Fibroblast of lung (primary cell): ENCODE data around the gene PJVK. TPM values are rescaled to one million over a fixed set of nuclear protein-coding genes. Genes with fewer than 3 reads are reported as not detected.
A peak's percentile ranks its signal among the peaks of the same experiment; 100 is the strongest.

Experiments
- DNase-seq, 2 donors: peaks; one replicate each; pipeline versions ENCODE4 v3.0.0 to v3.0.0-alpha.2; 2010; ENCODE audit warnings: low read depth in 2 of 2
- H2AFZ ChIP-seq: 2 replicates; pipeline ENCODE4 v1.5.1; 2012; ENCODE audit warnings: low read length, control low read depth, inconsistent platforms
- H3K27ac ChIP-seq: 2 replicates; pipeline ENCODE4 v1.5.1; 2011; ENCODE audit warnings: low read length, control low read depth; ENCODE audit not compliant: insufficient read depth
- H3K27me3 ChIP-seq: 2 replicates; pipeline ENCODE4 v1.5.1; 2011; ENCODE audit warnings: mild to moderate bottlenecking, low read length; ENCODE audit not compliant: control insufficient read depth, insufficient read depth
- H3K36me3 ChIP-seq: 2 replicates; pipeline ENCODE4 v1.5.1; 2011; ENCODE audit warnings: low read length; ENCODE audit not compliant: control insufficient read depth, insufficient read depth
- H3K4me1 ChIP-seq: 2 replicates; pipeline ENCODE4 v1.5.1; 2011; ENCODE audit warnings: low read length; ENCODE audit not compliant: control insufficient read depth, insufficient read depth; ENCODE audit errors: extremely low read depth
- H3K4me2 ChIP-seq: 2 replicates; pipeline ENCODE4 v1.5.1; 2011; ENCODE audit warnings: low read length, control low read depth; ENCODE audit not compliant: insufficient read depth; ENCODE audit errors: extremely low read depth
- H3K4me3 ChIP-seq, 4 experiments: fragments of 200-600 bp in 1 of 4; sonication (generic) in 1 of 4; replicated peaks in 1 of 4; 2 replicates each; pipeline ENCODE4 v1.5.1; 2011 to 2016; ENCODE audit warnings: low read length in 4 of 4, low read depth in 3 of 4, mild to moderate bottlenecking in 3 of 4, control low read depth in 2 of 4, inconsistent platforms in 1 of 4, mixed read lengths in 1 of 4; ENCODE audit not compliant: insufficient read depth in 1 of 4; ENCODE audit errors: control extremely low read depth in 1 of 4
- H3K79me2 ChIP-seq: 2 replicates; pipeline ENCODE4 v1.5.1; 2012; ENCODE audit warnings: mild to moderate bottlenecking, low read length, inconsistent platforms; ENCODE audit not compliant: control insufficient read depth, insufficient read depth
- H3K9ac ChIP-seq: 2 replicates; pipeline ENCODE4 v1.5.1; 2011; ENCODE audit warnings: mild to moderate bottlenecking, low read length, control low read depth; ENCODE audit not compliant: insufficient read depth
- H3K9me3 ChIP-seq: 2 replicates; pipeline ENCODE4 v1.5.1; 2012; ENCODE audit warnings: low read depth, low read length; ENCODE audit not compliant: control insufficient read depth, insufficient read depth
- H4K20me1 ChIP-seq: 2 replicates; pipeline ENCODE4 v1.5.1; 2011; ENCODE audit warnings: low read length; ENCODE audit not compliant: control insufficient read depth, insufficient read depth; ENCODE audit errors: extremely low read depth
- EZH2 ChIP-seq: IDR thresholded peaks from 2 replicates; pipeline ENCODE4 v1.5.1; 2012; ENCODE audit warnings: low read length, control low read depth, mild to moderate bottlenecking; ENCODE audit errors: missing control alignments
- polyA plus RNA-seq, 2 donors: library from polyadenylated mRNA; depleted of rRNA in 1 of 2; stranded (reverse) in 1 of 2; unstranded in 1 of 2; fragments of >200 nt; gene quantifications; 2 replicates each; pipeline ENCODE4 v1.2.1, GENCODE V29; 2011 to 2012; ENCODE audit warnings: missing spikeins in 1 of 2
- total RNA-seq: library from RNA; depleted of rRNA; stranded (reverse); fragments of >200 nt; gene quantifications from 2 replicates; pipeline ENCODE4 v1.2.1, GENCODE V29; 2014
- TF ChIP-seq, protein P1 (sequence below), 2 donors: IDR thresholded peaks in 1 of 2; conservative IDR thresholded peaks in 1 of 2; 1 replicate in 1 of 2; 2 replicates in 1 of 2; pipeline ENCODE4 v1.5.1; 2011 to 2012; ENCODE audit warnings: low read length in 2 of 2, control low read depth in 1 of 2, inconsistent platforms in 1 of 2, low read depth in 1 of 2, mild to moderate bottlenecking in 1 of 2

The PJVK gene
- total and polyA plus RNA-seq, 2 donors (not counting 1 experiment from before 2014, with no cell fraction given) = 1.4 to 4.3 TPM

DNA sequence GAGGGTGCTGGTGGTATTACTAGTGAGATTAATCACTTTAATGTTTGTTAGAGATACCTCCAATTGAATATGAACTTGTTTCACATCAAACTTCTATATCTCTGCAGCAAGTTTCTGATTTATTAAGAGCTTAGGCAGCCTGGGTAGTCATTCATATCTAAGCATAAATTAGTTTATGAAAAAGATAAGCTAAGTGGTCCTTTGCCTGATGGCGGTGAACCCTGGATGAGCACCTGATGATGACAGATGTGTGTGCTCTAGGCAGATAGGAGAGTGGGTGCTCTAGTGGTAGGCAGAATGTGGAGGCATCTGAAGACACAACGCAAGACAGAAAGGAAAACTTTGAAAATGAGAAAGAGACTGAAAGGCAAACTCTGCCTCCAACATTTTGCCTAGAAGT is 22.2 kb downstream of the PJVK start:
- Histone ChIP-seq H3K27me3 (no peaks in the 10 kb centered on the region), H4K20me1 (no peaks in the 10 kb centered on the region), H3K4me3 (no peak overlapping the region), H3K9me3 (no peaks in the 10 kb centered on the region), H3K4me2 (no peak overlapping the region), H3K9ac (no peak overlapping the region), H3K27ac (no peak overlapping the region), H3K79me2 (peaks cover 5% of the 10 kb centered on the region), H3K36me3 (no peaks in the 10 kb centered on the region), H3K4me1 (no peaks in the 10 kb centered on the region), H2AFZ (no peak overlapping the region)
- no peak for DNase-seq
- TF ChIP-seq, protein P1, sequence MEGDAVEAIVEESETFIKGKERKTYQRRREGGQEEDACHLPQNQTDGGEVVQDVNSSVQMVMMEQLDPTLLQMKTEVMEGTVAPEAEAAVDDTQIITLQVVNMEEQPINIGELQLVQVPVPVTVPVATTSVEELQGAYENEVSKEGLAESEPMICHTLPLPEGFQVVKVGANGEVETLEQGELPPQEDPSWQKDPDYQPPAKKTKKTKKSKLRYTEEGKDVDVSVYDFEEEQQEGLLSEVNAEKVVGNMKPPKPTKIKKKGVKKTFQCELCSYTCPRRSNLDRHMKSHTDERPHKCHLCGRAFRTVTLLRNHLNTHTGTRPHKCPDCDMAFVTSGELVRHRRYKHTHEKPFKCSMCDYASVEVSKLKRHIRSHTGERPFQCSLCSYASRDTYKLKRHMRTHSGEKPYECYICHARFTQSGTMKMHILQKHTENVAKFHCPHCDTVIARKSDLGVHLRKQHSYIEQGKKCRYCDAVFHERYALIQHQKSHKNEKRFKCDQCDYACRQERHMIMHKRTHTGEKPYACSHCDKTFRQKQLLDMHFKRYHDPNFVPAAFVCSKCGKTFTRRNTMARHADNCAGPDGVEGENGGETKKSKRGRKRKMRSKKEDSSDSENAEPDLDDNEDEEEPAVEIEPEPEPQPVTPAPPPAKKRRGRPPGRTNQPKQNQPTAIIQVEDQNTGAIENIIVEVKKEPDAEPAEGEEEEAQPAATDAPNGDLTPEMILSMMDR (conservative IDR thresholded peaks at IDR 0.05 in 1 of 2, IDR thresholded peaks at IDR 0.05 in 1 of 2; ENCODE audit: low read depth in 1 of 2, low read length in 2 of 2) = no peak
- TF ChIP-seq EZH2 = no peak

DNA sequence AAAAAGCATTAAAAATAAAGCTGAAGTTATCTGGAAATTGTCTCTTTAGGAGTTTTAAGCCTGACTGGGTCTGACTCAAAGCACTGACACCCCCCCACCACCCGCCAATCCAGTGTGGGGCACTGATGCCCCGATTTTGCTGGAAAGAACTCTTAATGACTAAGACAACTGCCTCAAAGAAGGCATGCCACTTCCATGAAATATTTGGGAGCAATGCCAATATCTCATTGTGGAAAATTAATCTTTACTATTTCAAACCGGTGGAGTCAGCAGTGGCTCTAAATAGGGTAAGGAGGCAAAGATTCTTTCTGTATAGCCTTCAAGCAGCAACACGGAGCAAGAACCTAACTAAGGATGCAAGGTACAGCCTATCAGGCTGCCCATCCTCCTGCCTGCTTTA is 22.8 kb downstream of the PJVK start:
- H4K20me1 ChIP-seq = no peaks in the 10 kb centered on the region
- DNase-seq = peak; percentile 36 to 42
- H2AFZ ChIP-seq = no peak overlapping the region
- H3K27ac ChIP-seq = no peak overlapping the region
- no peak overlapping the region for H3K4me2 ChIP-seq
- H3K27me3 ChIP-seq = no peaks in the 10 kb centered on the region
- peaks cover 5% of the 10 kb centered on the region for H3K79me2 ChIP-seq
- H3K36me3 ChIP-seq = no peaks in the 10 kb centered on the region
- H3K4me3 ChIP-seq = no peak overlapping the region
- peaks cover 2% of the 10 kb centered on the region for H3K4me1 ChIP-seq
- no peaks in the 10 kb centered on the region for H3K9me3 ChIP-seq
- TF ChIP-seq EZH2 = no peak
- TF ChIP-seq, protein P1 (conservative IDR thresholded peaks at IDR 0.05 in 1 of 2, IDR thresholded peaks at IDR 0.05 in 1 of 2; ENCODE audit: low read depth in 1 of 2, low read length in 2 of 2) = no peak
- H3K9ac ChIP-seq = no peak overlapping the region

DNA sequence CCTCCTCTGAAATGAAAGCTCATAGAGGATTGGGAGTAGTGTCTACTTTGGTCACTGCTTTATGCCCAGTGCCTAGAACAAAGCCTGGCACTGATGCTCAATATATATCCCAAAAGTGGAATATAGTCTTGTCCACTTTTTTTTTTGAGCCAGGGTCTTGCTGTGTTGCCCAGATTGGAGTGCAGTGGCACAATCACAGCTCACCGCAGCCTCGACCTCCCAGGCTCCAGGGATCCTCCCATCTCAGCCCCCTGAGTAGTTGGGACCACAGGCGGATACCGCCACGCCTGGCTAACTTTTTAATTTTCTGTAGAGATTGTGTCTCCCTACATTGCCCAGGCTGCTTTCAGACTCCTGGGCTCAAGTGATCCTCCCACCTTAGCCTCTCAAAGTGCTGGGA is 23.4 kb downstream of the PJVK start:
- H3K9ac ChIP-seq = no peak overlapping the region
- no peak overlapping the region for H3K4me2 ChIP-seq
- no peaks in the 10 kb centered on the region for H3K36me3 ChIP-seq
- TF ChIP-seq, protein P1 (conservative IDR thresholded peaks at IDR 0.05 in 1 of 2, IDR thresholded peaks at IDR 0.05 in 1 of 2; ENCODE audit: low read depth in 1 of 2, low read length in 2 of 2) = no peak
- TF ChIP-seq EZH2 = no peak
- peaks cover 2% of the 10 kb centered on the region for H3K4me1 ChIP-seq
- H3K4me3 ChIP-seq = no peak overlapping the region
- H3K9me3 ChIP-seq = no peaks in the 10 kb centered on the region
- H3K27ac ChIP-seq = no peak overlapping the region
- no peak overlapping the region for H2AFZ ChIP-seq
- no peak for DNase-seq
- no peaks in the 10 kb centered on the region for H3K27me3 ChIP-seq
- no peaks in the 10 kb centered on the region for H4K20me1 ChIP-seq
- peaks cover 5% of the 10 kb centered on the region for H3K79me2 ChIP-seq
